ENCODE results near the gene THAP2. TPM values are rescaled to one million over a fixed set of nuclear protein-coding genes. Genes with fewer than 3 reads are reported as not detected.

Gene THAP2
- total and polyA plus RNA-seq, 3 donors from 2014 or later: 7.7 to 25.8 (median 13.4) TPM

DNA sequence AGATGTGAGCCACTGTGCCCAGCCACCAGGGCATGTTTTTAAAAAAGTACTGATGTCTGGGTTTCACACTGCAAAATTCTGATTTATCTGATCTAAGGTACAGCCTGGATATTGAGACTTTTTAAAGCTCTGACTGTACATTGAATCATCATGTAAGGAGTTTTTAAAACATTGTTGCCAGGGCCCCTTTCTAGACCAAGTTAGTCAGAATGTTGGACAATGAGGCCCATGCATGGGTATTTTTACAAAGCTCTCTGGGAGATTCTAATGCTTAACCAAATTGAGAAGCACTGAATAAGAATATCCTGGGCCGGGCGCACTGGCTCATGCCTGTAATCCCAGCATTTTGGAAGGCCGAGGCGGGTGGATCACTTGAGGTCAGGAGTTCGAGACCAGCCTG is 38.5 kb downstream of the THAP2 start:
- H3K27me3 ChIP-seq: no peaks in the 10 kb centered on the region
- DNase-seq: no peak
- no peak overlapping the region for H3K4me3 ChIP-seq
- H3K36me3 ChIP-seq (ENCODE audit: low read depth, missing control alignments): no peaks in the 10 kb centered on the region
- no peak overlapping the region for H3K27ac ChIP-seq
- no peaks in the 10 kb centered on the region for H3K9me3 ChIP-seq
- no peaks in the 10 kb centered on the region for H3K4me1 ChIP-seq
- intact Hi-C loops (cut with DNase I; ENCODE audit: low total_unique reads): no loop called here
- 97 to 98% methylated on average over 5 of the region's 5 CpGs for WGBS, 2 donors
- TF ChIP-seq POLR2A (IDR thresholded peaks at IDR 0.05): no peak
- TF ChIP-seq, protein P1, sequence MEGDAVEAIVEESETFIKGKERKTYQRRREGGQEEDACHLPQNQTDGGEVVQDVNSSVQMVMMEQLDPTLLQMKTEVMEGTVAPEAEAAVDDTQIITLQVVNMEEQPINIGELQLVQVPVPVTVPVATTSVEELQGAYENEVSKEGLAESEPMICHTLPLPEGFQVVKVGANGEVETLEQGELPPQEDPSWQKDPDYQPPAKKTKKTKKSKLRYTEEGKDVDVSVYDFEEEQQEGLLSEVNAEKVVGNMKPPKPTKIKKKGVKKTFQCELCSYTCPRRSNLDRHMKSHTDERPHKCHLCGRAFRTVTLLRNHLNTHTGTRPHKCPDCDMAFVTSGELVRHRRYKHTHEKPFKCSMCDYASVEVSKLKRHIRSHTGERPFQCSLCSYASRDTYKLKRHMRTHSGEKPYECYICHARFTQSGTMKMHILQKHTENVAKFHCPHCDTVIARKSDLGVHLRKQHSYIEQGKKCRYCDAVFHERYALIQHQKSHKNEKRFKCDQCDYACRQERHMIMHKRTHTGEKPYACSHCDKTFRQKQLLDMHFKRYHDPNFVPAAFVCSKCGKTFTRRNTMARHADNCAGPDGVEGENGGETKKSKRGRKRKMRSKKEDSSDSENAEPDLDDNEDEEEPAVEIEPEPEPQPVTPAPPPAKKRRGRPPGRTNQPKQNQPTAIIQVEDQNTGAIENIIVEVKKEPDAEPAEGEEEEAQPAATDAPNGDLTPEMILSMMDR (IDR thresholded peaks at IDR 0.05): no peak

DNA sequence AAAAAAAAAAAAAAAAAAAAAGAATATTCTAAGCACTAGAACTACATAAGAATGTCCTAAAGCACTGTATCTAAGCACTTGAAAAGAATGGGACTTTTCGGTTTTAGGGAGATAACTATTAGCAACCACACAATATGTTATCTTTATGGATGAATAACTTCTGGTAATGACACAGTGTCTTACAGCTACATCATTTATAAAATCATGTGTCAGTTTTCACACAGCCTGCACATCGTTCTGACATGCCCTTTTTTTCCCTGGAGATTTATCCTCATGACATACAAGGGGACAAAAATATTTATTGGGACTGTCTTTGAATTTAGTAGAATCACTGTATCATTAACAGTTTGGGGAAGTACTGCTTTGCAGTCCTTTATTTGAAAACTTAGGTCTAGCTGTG is 39.1 kb downstream of the THAP2 start:
- H3K36me3 ChIP-seq (ENCODE audit: low read depth, missing control alignments): no peaks in the 10 kb centered on the region
- no peaks in the 10 kb centered on the region for H3K27me3 ChIP-seq
- TF ChIP-seq, protein P1 (IDR thresholded peaks at IDR 0.05): no peak
- TF ChIP-seq POLR2A (IDR thresholded peaks at IDR 0.05): no peak
- no peak overlapping the region for H3K27ac ChIP-seq
- 69 to 74% methylated on average over 2 of the region's 2 CpGs for WGBS, 2 donors
- no peaks in the 10 kb centered on the region for H3K4me1 ChIP-seq
- DNase-seq: no peak
- no peaks in the 10 kb centered on the region for H3K9me3 ChIP-seq
- intact Hi-C loops (cut with DNase I; ENCODE audit: low total_unique reads): no loop called here
- no peak overlapping the region for H3K4me3 ChIP-seq

DNA sequence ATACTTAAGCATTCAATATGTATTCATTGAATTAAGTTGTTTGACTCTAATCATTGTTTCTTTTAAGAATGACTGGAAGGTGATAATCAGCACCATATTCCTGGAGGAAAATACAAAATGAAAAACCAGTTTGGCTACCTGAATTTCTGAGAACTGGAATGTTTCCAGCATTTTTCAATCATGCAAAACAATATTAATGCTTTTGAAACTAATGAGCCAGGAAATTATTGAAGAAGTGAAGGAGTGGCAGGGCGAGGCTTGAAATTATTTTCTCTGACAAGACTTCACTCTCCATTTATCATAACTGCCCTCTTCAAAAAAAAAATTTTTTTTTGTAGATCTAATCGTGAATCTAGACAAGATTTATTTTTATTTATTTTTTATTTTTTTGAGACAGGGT is 40.8 kb downstream of the THAP2 start:
- H3K27me3 ChIP-seq: no peaks in the 10 kb centered on the region
- H3K9me3 ChIP-seq: no peaks in the 10 kb centered on the region
- H3K27ac ChIP-seq: no peak overlapping the region
- intact Hi-C loops (cut with DNase I; ENCODE audit: low total_unique reads): no loop called here
- TF ChIP-seq, protein P1 (IDR thresholded peaks at IDR 0.05): no peak
- TF ChIP-seq POLR2A (IDR thresholded peaks at IDR 0.05): no peak
- no peak for DNase-seq
- 88 to 95% methylated on average over 2 of the region's 2 CpGs for WGBS, 2 donors
- H3K36me3 ChIP-seq (ENCODE audit: low read depth, missing control alignments): no peaks in the 10 kb centered on the region
- H3K4me3 ChIP-seq: no peak overlapping the region
- H3K4me1 ChIP-seq: no peaks in the 10 kb centered on the region

DNA sequence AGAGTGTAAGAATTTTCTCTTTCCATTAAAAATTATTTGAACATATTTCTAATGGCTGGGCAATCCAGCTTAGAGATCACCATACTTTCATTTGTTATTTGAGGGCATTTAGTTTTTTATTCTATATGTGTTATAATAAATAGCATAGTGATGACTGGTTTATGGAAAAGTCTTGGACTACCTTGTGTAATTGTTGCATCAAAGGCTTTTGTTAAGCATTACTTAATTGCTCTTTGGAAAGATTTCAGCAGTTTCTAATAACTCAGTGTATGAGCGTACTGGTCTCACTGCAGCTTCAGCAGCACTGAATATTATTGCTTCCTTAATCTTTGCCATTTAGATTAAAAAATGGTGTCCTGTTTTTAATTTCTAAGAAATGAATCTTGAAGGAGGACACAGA is 44.6 kb downstream of the THAP2 start:
- Histone ChIP-seq H3K9me3 (no peaks in the 10 kb centered on the region), H3K36me3 (ENCODE audit: low read depth, missing control alignments) (no peaks in the 10 kb centered on the region), H3K27ac (no peak overlapping the region), H3K4me1 (no peaks in the 10 kb centered on the region), H3K4me3 (no peak overlapping the region), H3K27me3 (no peaks in the 10 kb centered on the region)
- no peak for DNase-seq
- 53 to 96% methylated on average over 1 of the region's 1 CpG for WGBS, 2 donors
- intact Hi-C loops (cut with DNase I; ENCODE audit: low total_unique reads): no loop called here
- TF ChIP-seq POLR2A (IDR thresholded peaks at IDR 0.05): no peak

- intact Hi-C loops (cut with DNase I; ENCODE audit: low total_unique reads): no loop called here
- no peaks in the 10 kb centered on the region for H3K4me1 ChIP-seq
- no peak for DNase-seq
- no peak overlapping the region for H3K27ac ChIP-seq
- H3K4me3 ChIP-seq: no peak overlapping the region
- TF ChIP-seq POLR2A (IDR thresholded peaks at IDR 0.05): no peak
- TF ChIP-seq, protein P1 (IDR thresholded peaks at IDR 0.05): no peak
- WGBS, 2 donors: 90 to 95% methylated on average over 7 of the region's 7 CpGs
- no peaks in the 10 kb centered on the region for H3K27me3 ChIP-seq
- H3K9me3 ChIP-seq: no peaks in the 10 kb centered on the region
- H3K36me3 ChIP-seq (ENCODE audit: low read depth, missing control alignments): no peaks in the 10 kb centered on the region
Measured at GRCh38 chr12:71710276-71711125, 46.4 kb downstream of the THAP2 start.

Measured in testis (tissue), 3 donors.